Trophoblast cell (in vitro differentiated cells and primary cell): ENCODE measurements around the gene RAD52.

Source experiments
- DNase-seq, 2 donors: peaks; one replicate each; pipeline ENCODE4 v3.0.0-alpha.2; 2016
- H2AFZ ChIP-seq: 2 replicates; pipeline ENCODE4 v1.6.1; 2013; ENCODE audit warnings: low read length, moderate library complexity, mild to moderate bottlenecking; ENCODE audit not compliant: insufficient read depth, poor library complexity
- H2AK5ac ChIP-seq: 2 replicates; pipeline ENCODE4 v1.6.1; 2013; ENCODE audit warnings: mild to moderate bottlenecking, low read length
- H2BK120ac ChIP-seq: 2 replicates; pipeline ENCODE4 v1.6.1; 2013; ENCODE audit warnings: low read length, mild to moderate bottlenecking, moderate library complexity; ENCODE audit not compliant: insufficient read depth, poor library complexity
- H2BK12ac ChIP-seq: 2 replicates; pipeline ENCODE4 v1.6.1; 2013; ENCODE audit warnings: mild to moderate bottlenecking, low read length, moderate library complexity
- H2BK5ac ChIP-seq: 2 replicates; pipeline ENCODE4 v1.6.1; 2013; ENCODE audit warnings: low read length, low read depth, moderate library complexity, mild to moderate bottlenecking; ENCODE audit not compliant: poor library complexity
- H3K14ac ChIP-seq: 2 replicates; pipeline ENCODE4 v1.6.1; 2013; ENCODE audit warnings: mild to moderate bottlenecking, low read length
- H3K18ac ChIP-seq: 2 replicates; pipeline ENCODE4 v1.6.1; 2013; ENCODE audit warnings: mild to moderate bottlenecking, low read length
- H3K23ac ChIP-seq: 2 replicates; pipeline ENCODE4 v1.6.1; 2013; ENCODE audit warnings: low read length
- H3K27ac ChIP-seq: 2 replicates; pipeline ENCODE4 v1.5.1; 2013; ENCODE audit warnings: low read depth, mild to moderate bottlenecking, inconsistent platforms, low read length, moderate library complexity
- H3K27me3 ChIP-seq: 2 replicates; pipeline ENCODE4 v1.6.1; 2013; ENCODE audit warnings: inconsistent platforms, mild to moderate bottlenecking, low read length, moderate library complexity; ENCODE audit not compliant: insufficient read depth
- H3K36me3 ChIP-seq, 2 experiments: 1 replicate in 1 of 2; 2 replicates in 1 of 2; pipeline ENCODE4 v1.6.1; 2013; ENCODE audit warnings: low read length in 2 of 2, mild to moderate bottlenecking in 2 of 2, moderate library complexity in 1 of 2; ENCODE audit not compliant: insufficient read depth in 2 of 2, control insufficient read depth in 1 of 2
- H3K4ac ChIP-seq: 2 replicates; pipeline ENCODE4 v1.6.1; 2013; ENCODE audit warnings: low read depth, mild to moderate bottlenecking, low read length, moderate library complexity
- H3K4me1 ChIP-seq, 2 experiments: 1 replicate in 1 of 2; 2 replicates in 1 of 2; pipeline ENCODE4 v1.6.1; 2013; ENCODE audit warnings: low read length in 2 of 2, mild to moderate bottlenecking in 2 of 2, moderate library complexity in 1 of 2; ENCODE audit not compliant: insufficient read depth in 2 of 2, control insufficient read depth in 1 of 2
- H3K4me2 ChIP-seq: 2 replicates; pipeline ENCODE4 v1.6.1; 2013; ENCODE audit warnings: inconsistent platforms, mild to moderate bottlenecking, low read length, moderate library complexity
- H3K4me3 ChIP-seq: 2 replicates; pipeline ENCODE4 v1.5.1; 2013; ENCODE audit warnings: mild to moderate bottlenecking, low read depth, low read length, inconsistent platforms
- H3K79me1 ChIP-seq: one replicate; pipeline ENCODE4 v1.6.1; 2013; ENCODE audit warnings: low read length
- H3K79me2 ChIP-seq: 2 replicates; pipeline ENCODE4 v1.6.1; 2013; ENCODE audit warnings: low read length, mild to moderate bottlenecking; ENCODE audit not compliant: control insufficient read depth, insufficient read depth, poor library complexity
- H3K9ac ChIP-seq: 2 replicates; pipeline ENCODE4 v1.6.1; 2013; ENCODE audit warnings: mild to moderate bottlenecking, low read length
- H3K9me3 ChIP-seq: 2 replicates; pipeline ENCODE4 v1.6.1; 2013; ENCODE audit warnings: low read depth, mild to moderate bottlenecking, control low read depth, inconsistent platforms, low read length; ENCODE audit not compliant: insufficient read depth
- H4K12ac ChIP-seq: 2 replicates; pipeline ENCODE4 v1.6.1; 2013; ENCODE audit warnings: low read depth, mild to moderate bottlenecking, low read length, moderate library complexity
- H4K8ac ChIP-seq: 2 replicates; pipeline ENCODE4 v1.6.1; 2013; ENCODE audit warnings: low read depth, mild to moderate bottlenecking, low read length, moderate library complexity
- H4K91ac ChIP-seq: one replicate; pipeline ENCODE4 v1.6.1; 2013; ENCODE audit warnings: low read depth, mild to moderate bottlenecking, low read length, moderate library complexity
- WGBS: extraction: QIAGEN DNeasy Blood & Tissue Kit; methylation state at CpG from one replicate; pipeline ENCODE4 v1.1.7; 2013; ENCODE audit warnings: missing lambda C conversion rate; ENCODE audit not compliant: insufficient read length, insufficient coverage; ENCODE audit errors: extremely low coverage; 5-methylcytosine and 5-hydroxymethylcytosine counted together

RAD52 gene

DNA sequence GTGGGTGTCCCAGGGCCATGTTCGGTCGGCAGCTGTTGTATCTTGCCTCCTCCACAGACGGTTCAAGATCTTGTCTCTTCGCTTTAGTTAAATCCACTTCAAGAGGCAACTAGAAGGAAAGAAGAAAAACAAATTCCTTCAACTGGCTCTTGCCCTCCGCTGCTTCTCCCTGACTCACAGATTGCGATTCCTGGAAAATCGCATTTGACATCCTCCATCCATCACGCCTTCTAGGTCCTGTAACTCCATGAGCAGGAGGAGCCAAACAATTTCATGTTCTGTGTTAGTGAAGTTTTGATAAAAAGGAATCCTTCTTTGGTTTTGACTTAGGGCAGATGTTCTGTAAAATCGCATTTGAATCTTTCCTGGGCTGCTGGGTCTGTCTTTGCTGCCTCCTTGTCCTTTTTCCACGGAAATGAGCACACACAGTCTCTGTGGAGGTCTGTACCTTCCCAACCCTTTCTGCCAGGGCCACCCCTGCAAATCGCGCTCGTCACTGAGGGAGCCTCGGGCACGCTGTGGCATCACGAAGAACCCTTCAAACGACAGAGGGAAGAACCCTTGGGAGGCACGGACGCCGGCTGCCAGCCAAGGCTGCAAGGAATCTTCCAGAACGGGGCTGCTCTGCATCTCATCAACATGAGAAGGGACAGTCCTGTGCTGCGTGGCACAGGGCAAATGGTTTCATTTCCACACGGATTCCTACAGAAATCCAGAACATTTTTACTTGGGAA lies 32.6 kb downstream of the RAD52 start:
- Histone ChIP-seq H3K79me2 (no peaks in the 10 kb centered on the region), H3K36me3 (peaks cover 39 to 49% of the 10 kb centered on the region in 2 experiments), H3K27me3 (no peaks in the 10 kb centered on the region), H3K18ac (no peak overlapping the region), H3K4ac (no peak overlapping the region), H3K4me1 (peaks cover 0 to 3% of the 10 kb centered on the region in 2 experiments), H2BK120ac (no peak overlapping the region), H3K23ac (no peak overlapping the region), H2BK5ac (no peak overlapping the region), H3K4me2 (no peak overlapping the region), H3K9me3 (no peaks in the 10 kb centered on the region), H3K79me1 (no peaks in the 10 kb centered on the region), H2BK12ac (no peak overlapping the region), H4K91ac (no peak overlapping the region), H3K4me3 (no peak overlapping the region), H2AFZ (no peak overlapping the region), H4K12ac (no peak overlapping the region), H3K27ac (no peak overlapping the region), H3K9ac (no peak overlapping the region), H3K14ac (no peak overlapping the region), H2AK5ac (no peak overlapping the region), H4K8ac (no peak overlapping the region)
- DNase-seq: no peak
- no CpG with 5 or more reads among the region's 23 CpGs for WGBS

DNA sequence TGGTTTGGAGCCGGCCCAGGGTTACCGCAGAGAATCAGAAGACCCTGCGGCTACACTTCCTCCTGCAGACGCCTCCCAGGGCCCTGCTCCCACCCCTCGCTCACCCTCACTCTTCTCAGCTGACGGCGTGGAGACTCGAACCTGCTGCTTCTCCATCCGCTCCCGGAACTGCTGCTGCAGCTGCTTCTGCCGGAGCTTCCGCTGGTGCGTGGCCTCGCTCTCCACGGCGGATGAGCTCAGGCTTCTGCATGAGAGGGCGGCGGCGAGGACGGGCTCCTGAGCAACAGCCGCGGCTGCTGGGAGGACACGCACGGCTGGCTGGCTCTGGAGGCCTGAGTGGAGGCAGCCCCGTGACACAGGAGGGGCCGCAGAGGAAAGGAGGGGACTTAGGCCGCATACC lies 33.3 kb downstream of the RAD52 start:
- no peaks in the 10 kb centered on the region for H3K9me3 ChIP-seq
- no peak overlapping the region for H3K4ac ChIP-seq
- H3K4me3 ChIP-seq: no peak overlapping the region
- H2BK5ac ChIP-seq: no peak overlapping the region
- no peak for DNase-seq
- WGBS: no CpG with 5 or more reads among the region's 27 CpGs
- H4K8ac ChIP-seq: no peak overlapping the region
- H3K27ac ChIP-seq: no peak overlapping the region
- no peak overlapping the region for H4K12ac ChIP-seq
- H2AK5ac ChIP-seq: no peak overlapping the region
- no peak overlapping the region for H3K9ac ChIP-seq
- H3K4me1 ChIP-seq: peaks cover 0 to 3% of the 10 kb centered on the region in 2 experiments
- H2BK120ac ChIP-seq: no peak overlapping the region
- no peak overlapping the region for H3K14ac ChIP-seq
- H3K27me3 ChIP-seq: no peaks in the 10 kb centered on the region
- no peak overlapping the region for H4K91ac ChIP-seq
- H2AFZ ChIP-seq: no peak overlapping the region
- H3K23ac ChIP-seq: no peak overlapping the region
- H2BK12ac ChIP-seq: no peak overlapping the region
- H3K36me3 ChIP-seq: peaks cover 42 to 52% of the 10 kb centered on the region in 2 experiments
- no peaks in the 10 kb centered on the region for H3K79me2 ChIP-seq
- H3K79me1 ChIP-seq: no peaks in the 10 kb centered on the region
- no peak overlapping the region for H3K18ac ChIP-seq
- H3K4me2 ChIP-seq: no peak overlapping the region

DNA sequence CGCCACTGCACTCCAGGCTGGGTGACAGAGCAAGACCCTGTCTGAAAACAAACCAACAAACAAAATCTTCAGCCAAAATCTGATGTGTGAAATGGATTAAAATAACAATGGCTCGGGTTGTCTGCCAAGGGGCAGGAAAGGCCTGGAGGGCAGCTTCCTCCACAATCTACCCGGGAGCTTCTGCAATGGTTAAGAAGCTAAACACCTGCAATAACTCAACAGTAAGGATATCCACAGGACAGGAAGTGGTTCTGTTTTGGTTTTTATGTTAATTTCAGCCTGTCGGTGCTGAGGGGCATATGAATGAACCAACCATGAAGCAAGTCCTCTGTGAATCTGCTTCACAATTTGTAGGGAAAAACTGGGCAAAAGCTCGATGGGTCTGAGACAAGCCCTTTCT lies 34.4 kb downstream of the RAD52 start:
- H3K9me3 ChIP-seq: no peaks in the 10 kb centered on the region
- no CpG with 5 or more reads among the region's 5 CpGs for WGBS

DNA sequence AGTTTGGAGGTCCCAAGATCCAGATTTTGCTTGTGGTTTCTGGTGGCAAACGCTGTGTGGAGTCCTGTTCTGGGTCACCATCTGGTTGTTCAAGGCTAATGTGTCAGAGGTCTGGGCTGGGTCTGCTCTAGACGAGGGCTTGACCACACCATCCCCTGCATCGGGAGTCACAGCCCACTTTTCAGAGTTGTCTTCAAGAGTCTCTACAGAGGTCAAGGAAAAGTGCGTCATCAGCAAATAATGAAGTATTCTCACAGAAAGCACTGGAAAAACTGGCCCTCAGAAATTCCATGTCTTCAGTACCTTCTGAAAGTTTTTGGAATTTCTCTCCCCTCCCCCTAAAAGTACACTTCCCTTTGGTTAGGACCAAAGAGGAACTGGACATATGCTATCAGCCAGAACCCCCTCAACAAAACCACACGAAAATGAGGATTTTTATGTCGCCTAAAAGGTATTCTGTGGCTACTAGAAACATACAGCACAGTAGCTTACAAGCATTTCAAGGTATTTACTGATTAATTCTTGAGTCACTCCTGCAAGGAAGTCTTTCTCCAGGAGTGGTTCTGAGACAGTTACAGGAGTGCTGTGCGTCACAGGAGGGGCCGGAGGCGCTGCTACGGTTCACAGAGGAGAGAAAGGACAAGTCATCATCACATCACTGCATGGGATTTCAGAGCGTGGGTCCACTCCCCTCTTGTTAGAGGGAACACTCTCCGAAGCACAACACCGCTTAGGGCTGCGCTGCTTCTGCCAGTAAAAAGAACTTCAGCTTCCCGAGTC lies 35.4 kb downstream of the RAD52 start:
- Histone ChIP-seq H3K18ac (no peak overlapping the region), H2BK5ac (no peak overlapping the region), H4K91ac (no peak overlapping the region), H3K79me2 (no peaks in the 10 kb centered on the region), H3K4me1 (peaks cover 0 to 3% of the 10 kb centered on the region in 2 experiments), H2AFZ (no peak overlapping the region), H3K14ac (no peak overlapping the region), H3K4ac (no peak overlapping the region), H3K27ac (no peak overlapping the region), H3K4me2 (no peak overlapping the region), H3K4me3 (no peak overlapping the region), H2BK120ac (no peak overlapping the region), H3K36me3 (peaks cover 37 to 53% of the 10 kb centered on the region in 2 experiments), H3K27me3 (no peaks in the 10 kb centered on the region), H4K8ac (no peak overlapping the region), H2BK12ac (no peak overlapping the region), H2AK5ac (no peak overlapping the region), H3K9me3 (no peaks in the 10 kb centered on the region), H3K79me1 (no peaks in the 10 kb centered on the region), H4K12ac (no peak overlapping the region), H3K23ac (no peak overlapping the region), H3K9ac (no peak overlapping the region)
- peak; percentile 73 to 77 for DNase-seq
- no CpG with 5 or more reads among the region's 15 CpGs for WGBS

More for the DNA sequence above, 34.4 kb downstream of the RAD52 start:
- Histone ChIP-seq H3K14ac (no peak overlapping the region), H3K4me1 (peaks cover 0 to 3% of the 10 kb centered on the region in 2 experiments), H4K8ac (no peak overlapping the region), H3K79me2 (no peaks in the 10 kb centered on the region), H2BK120ac (no peak overlapping the region), H3K9ac (no peak overlapping the region), H3K27me3 (no peaks in the 10 kb centered on the region), H3K36me3 (peaks cover 40 to 51% of the 10 kb centered on the region in 2 experiments), H4K12ac (no peak overlapping the region), H3K4me2 (no peak overlapping the region), H3K27ac (no peak overlapping the region), H3K4me3 (no peak overlapping the region), H3K23ac (no peak overlapping the region), H2BK5ac (no peak overlapping the region), H3K18ac (no peak overlapping the region), H2AFZ (no peak overlapping the region), H4K91ac (no peak overlapping the region), H3K4ac (no peak overlapping the region), H3K79me1 (no peaks in the 10 kb centered on the region), H2AK5ac (no peak overlapping the region), H2BK12ac (no peak overlapping the region)
- no peak for DNase-seq
